ENCODE measurements around the gene RAB3IL1.

GRCh38 chr11:61959114-61959513, 41.7 kb upstream of the RAB3IL1 start:
- no peak for TF ChIP-seq GMEB1 (CRISPR knock-in tag; IDR thresholded peaks at IDR 0.05; ENCODE audit: borderline replicate concordance)
- no peak for TF ChIP-seq TAF1 (CRISPR knock-in tag; IDR thresholded peaks at IDR 0.05)
- no peak for TF ChIP-seq CAMTA2 (CRISPR knock-in tag; IDR thresholded peaks at IDR 0.05; ENCODE audit: borderline replicate concordance)
- no peak for TF ChIP-seq IRF2 (CRISPR knock-in tag; IDR thresholded peaks at IDR 0.05)
- no peak for TF ChIP-seq ZNF530 (CRISPR knock-in tag; IDR thresholded peaks at IDR 0.05; ENCODE audit: low read depth)
- TF ChIP-seq ZNF451 (CRISPR knock-in tag; IDR thresholded peaks at IDR 0.05): no peak
- no peak for TF ChIP-seq ZNF792 (CRISPR knock-in tag; IDR thresholded peaks at IDR 0.05)
